H1 (cell line): Measurements from ENCODE around the gene SEMA3E.

Experiments used
- JUND ChIP-seq: IDR thresholded peaks from 2 replicates; pipeline ENCODE4 v1.6.1; 2011; ENCODE audit warnings: mild to moderate bottlenecking, improper control_type of control experiment, low read length
- POLR2A ChIP-seq, 2 experiments: IDR thresholded peaks; 1 replicate in 1 of 2; 2 replicates in 1 of 2; pipeline ENCODE4 v1.6.1; 2011; ENCODE audit warnings: low read depth in 2 of 2, low read length in 2 of 2, mild to moderate bottlenecking in 2 of 2; ENCODE audit errors: control extremely low read depth in 1 of 2
- SAP30 ChIP-seq: fragments of 300-600 bp; sonication (generic); IDR thresholded peaks from 2 replicates; pipeline ENCODE4 v1.7.1; 2012; ENCODE audit warnings: low read length, moderate library complexity, mild to moderate bottlenecking, inconsistent platforms; ENCODE audit not compliant: insufficient read depth, insufficient replicate concordance
- TF ChIP-seq, protein P1 (sequence below), 3 experiments: IDR thresholded peaks; 1 replicate in 2 of 3; 2 replicates in 1 of 3; pipeline versions ENCODE4 v1.5.1 to v1.6.1; 2011; ENCODE audit warnings: low read length in 3 of 3, mild to moderate bottlenecking in 3 of 3, inconsistent platforms in 2 of 3, low read depth in 1 of 3, moderate library complexity in 1 of 3; ENCODE audit not compliant: insufficient read depth in 1 of 3; ENCODE audit errors: control extremely low read depth in 1 of 3

DNA sequence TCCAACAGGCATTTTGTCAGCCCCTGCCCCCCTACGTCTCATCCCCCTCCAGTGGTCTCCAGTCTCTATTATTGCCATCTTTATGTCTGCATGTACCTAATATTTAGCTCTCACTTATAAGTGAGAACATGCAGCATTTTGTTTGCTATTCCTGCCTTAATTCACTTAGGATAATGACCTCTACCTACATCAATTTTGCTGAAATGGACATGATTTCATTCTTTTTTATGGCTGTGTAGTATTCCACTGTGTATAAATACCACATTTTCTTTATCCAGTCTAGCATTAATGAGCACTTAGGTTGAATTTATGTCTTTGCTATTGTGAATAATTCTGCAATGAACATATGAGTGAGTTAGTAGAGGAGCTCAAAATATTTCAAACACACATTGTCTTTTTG lies 229.9 kb downstream of the SEMA3E start:
- TF ChIP-seq SAP30 (no peak), POLR2A (IDR thresholded peaks at IDR 0.05; ENCODE audit: control extremely low read depth in 1 of 2, low read depth in 2 of 2, low read length in 2 of 2) (no peak), JUND (no peak)
- TF ChIP-seq, protein P1, sequence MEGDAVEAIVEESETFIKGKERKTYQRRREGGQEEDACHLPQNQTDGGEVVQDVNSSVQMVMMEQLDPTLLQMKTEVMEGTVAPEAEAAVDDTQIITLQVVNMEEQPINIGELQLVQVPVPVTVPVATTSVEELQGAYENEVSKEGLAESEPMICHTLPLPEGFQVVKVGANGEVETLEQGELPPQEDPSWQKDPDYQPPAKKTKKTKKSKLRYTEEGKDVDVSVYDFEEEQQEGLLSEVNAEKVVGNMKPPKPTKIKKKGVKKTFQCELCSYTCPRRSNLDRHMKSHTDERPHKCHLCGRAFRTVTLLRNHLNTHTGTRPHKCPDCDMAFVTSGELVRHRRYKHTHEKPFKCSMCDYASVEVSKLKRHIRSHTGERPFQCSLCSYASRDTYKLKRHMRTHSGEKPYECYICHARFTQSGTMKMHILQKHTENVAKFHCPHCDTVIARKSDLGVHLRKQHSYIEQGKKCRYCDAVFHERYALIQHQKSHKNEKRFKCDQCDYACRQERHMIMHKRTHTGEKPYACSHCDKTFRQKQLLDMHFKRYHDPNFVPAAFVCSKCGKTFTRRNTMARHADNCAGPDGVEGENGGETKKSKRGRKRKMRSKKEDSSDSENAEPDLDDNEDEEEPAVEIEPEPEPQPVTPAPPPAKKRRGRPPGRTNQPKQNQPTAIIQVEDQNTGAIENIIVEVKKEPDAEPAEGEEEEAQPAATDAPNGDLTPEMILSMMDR (IDR thresholded peaks at IDR 0.05; ENCODE audit: control extremely low read depth in 1 of 3, insufficient read depth in 1 of 3, low read depth in 1 of 3, low read length in 3 of 3): no peak
